ENCODE measurements around the gene C11orf86.

C11orf86 gene

DNA sequence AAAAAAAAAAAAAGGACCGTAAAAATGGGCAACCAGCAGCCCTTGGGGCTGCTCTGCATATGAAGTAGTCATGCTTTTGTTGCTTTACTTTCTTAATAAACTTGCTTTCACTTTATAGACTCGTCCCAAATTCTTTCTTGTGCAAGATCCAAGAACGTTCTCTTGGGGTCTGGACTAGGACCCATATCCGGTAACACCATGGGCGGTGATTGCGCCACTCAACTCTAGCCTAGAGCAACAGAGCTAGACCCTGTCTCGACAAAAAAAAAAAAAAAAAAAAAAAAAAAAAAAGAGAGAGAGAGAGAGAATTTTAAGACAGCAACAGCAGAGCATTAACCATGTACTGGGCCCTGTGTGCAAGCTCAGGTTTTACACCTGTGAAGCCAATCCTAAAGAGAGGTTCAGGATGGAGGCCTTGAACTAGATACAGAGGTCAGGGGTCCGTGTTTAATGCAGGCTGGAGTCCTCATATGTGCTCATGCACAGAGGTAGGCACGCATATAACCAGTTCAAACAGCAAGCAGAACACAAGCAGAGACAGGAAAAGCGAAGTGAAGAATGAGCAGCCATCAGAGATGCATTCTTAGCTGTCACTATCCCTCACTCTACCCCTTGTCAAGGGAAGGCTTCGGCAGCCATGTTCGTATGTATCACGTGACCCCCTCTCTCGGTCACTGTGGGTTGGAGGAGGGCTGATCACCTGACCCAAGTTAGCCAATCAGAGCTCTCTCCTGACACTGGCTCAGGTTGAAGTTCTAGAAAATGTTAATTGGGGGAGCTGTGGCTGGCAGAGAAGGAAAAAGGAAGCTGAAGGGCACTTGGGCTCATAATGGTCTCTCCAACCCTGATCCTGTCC lies 31.2 kb downstream of the C11orf86 start:
- Histone ChIP-seq H3K9me2 (replicated peaks; ENCODE audit: low read depth, low read length) (no peaks in the 10 kb centered on the region), H3K9ac (ENCODE audit: low read depth, low read length, poor library complexity, severe bottlenecking) (no peak overlapping the region), H3K4me2 (ENCODE audit: low read depth, low read length, poor library complexity, severe bottlenecking) (peak overlapping the region; percentile 51), H3F3A (ENCODE audit: low read depth) (no peaks in the 10 kb centered on the region), H4K20me1 (ENCODE audit: insufficient read depth, low read length, poor library complexity, severe bottlenecking) (no peaks in the 10 kb centered on the region), H3K4me3 (ENCODE audit: low read length, poor library complexity, severe bottlenecking) (peak overlapping the region; percentile 23), H3K9me3 (ENCODE audit: insufficient read depth, low read depth, low read length) (no peaks in the 10 kb centered on the region), H3K4me1 (ENCODE audit: insufficient read depth, low read length, poor library complexity, severe bottlenecking) (peaks cover 12% of the 10 kb centered on the region), H3K79me2 (ENCODE audit: insufficient read depth, low read length) (no peaks in the 10 kb centered on the region), H3K27me3 (ENCODE audit: insufficient read depth, low read length, poor library complexity, severe bottlenecking) (peaks cover 7% of the 10 kb centered on the region), H2AFZ (ENCODE audit: low read length) (peak overlapping the region; percentile 97), H3K36me3 (ENCODE audit: insufficient read depth, low read length) (no peaks in the 10 kb centered on the region)
- no peak for TF ChIP-seq EZH2phosphoT487 (IDR thresholded peaks at IDR 0.05; ENCODE audit: borderline replicate concordance)
- TF ChIP-seq, protein P1, sequence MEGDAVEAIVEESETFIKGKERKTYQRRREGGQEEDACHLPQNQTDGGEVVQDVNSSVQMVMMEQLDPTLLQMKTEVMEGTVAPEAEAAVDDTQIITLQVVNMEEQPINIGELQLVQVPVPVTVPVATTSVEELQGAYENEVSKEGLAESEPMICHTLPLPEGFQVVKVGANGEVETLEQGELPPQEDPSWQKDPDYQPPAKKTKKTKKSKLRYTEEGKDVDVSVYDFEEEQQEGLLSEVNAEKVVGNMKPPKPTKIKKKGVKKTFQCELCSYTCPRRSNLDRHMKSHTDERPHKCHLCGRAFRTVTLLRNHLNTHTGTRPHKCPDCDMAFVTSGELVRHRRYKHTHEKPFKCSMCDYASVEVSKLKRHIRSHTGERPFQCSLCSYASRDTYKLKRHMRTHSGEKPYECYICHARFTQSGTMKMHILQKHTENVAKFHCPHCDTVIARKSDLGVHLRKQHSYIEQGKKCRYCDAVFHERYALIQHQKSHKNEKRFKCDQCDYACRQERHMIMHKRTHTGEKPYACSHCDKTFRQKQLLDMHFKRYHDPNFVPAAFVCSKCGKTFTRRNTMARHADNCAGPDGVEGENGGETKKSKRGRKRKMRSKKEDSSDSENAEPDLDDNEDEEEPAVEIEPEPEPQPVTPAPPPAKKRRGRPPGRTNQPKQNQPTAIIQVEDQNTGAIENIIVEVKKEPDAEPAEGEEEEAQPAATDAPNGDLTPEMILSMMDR (conservative IDR thresholded peaks at IDR 0.05; ENCODE audit: low read length), result no peak

GRCh38 chr11:67007126-67007525 lies 32.0 kb downstream of the C11orf86 start:
- no peak for TF ChIP-seq EZH2phosphoT487 (IDR thresholded peaks at IDR 0.05; ENCODE audit: borderline replicate concordance)
- TF ChIP-seq, protein P1 (conservative IDR thresholded peaks at IDR 0.05; ENCODE audit: low read length), result no peak
- Histone ChIP-seq H3K79me2 (ENCODE audit: insufficient read depth, low read length) (no peaks in the 10 kb centered on the region), H3K4me2 (ENCODE audit: low read depth, low read length, poor library complexity, severe bottlenecking) (peak overlapping the region; percentile 51), H4K20me1 (ENCODE audit: insufficient read depth, low read length, poor library complexity, severe bottlenecking) (no peaks in the 10 kb centered on the region), H3K4me1 (ENCODE audit: insufficient read depth, low read length, poor library complexity, severe bottlenecking) (peaks cover 12% of the 10 kb centered on the region), H3K36me3 (ENCODE audit: insufficient read depth, low read length) (no peaks in the 10 kb centered on the region), H3K4me3 (ENCODE audit: low read length, poor library complexity, severe bottlenecking) (peak overlapping the region; percentile 23), H3K9me3 (ENCODE audit: insufficient read depth, low read depth, low read length) (no peaks in the 10 kb centered on the region), H3F3A (ENCODE audit: low read depth) (no peaks in the 10 kb centered on the region), H3K9me2 (replicated peaks; ENCODE audit: low read depth, low read length) (no peaks in the 10 kb centered on the region), H3K27me3 (ENCODE audit: insufficient read depth, low read length, poor library complexity, severe bottlenecking) (peaks cover 7% of the 10 kb centered on the region), H3K9ac (ENCODE audit: low read depth, low read length, poor library complexity, severe bottlenecking) (no peak overlapping the region), H2AFZ (ENCODE audit: low read length) (peak overlapping the region; percentile 97)

GRCh38 chr11:67010296-67010905 lies 35.3 kb downstream of the C11orf86 start:
- peaks cover 12% of the 10 kb centered on the region for H3K4me1 ChIP-seq (ENCODE audit: insufficient read depth, low read length, poor library complexity, severe bottlenecking)
- H3K4me2 ChIP-seq (ENCODE audit: low read depth, low read length, poor library complexity, severe bottlenecking), result no peak overlapping the region
- H3K9me3 ChIP-seq (ENCODE audit: insufficient read depth, low read depth, low read length), result no peaks in the 10 kb centered on the region
- no peaks in the 10 kb centered on the region for H3F3A ChIP-seq (ENCODE audit: low read depth)
- no peak overlapping the region for H2AFZ ChIP-seq (ENCODE audit: low read length)
- no peaks in the 10 kb centered on the region for H3K36me3 ChIP-seq (ENCODE audit: insufficient read depth, low read length)
- no peak overlapping the region for H3K9ac ChIP-seq (ENCODE audit: low read depth, low read length, poor library complexity, severe bottlenecking)
- H3K27me3 ChIP-seq (ENCODE audit: insufficient read depth, low read length, poor library complexity, severe bottlenecking), result no peaks in the 10 kb centered on the region
- H3K79me2 ChIP-seq (ENCODE audit: insufficient read depth, low read length), result no peaks in the 10 kb centered on the region
- TF ChIP-seq, protein P1 (conservative IDR thresholded peaks at IDR 0.05; ENCODE audit: low read length), result no peak
- H3K4me3 ChIP-seq (ENCODE audit: low read length, poor library complexity, severe bottlenecking), result no peak overlapping the region
- no peaks in the 10 kb centered on the region for H4K20me1 ChIP-seq (ENCODE audit: insufficient read depth, low read length, poor library complexity, severe bottlenecking)
- H3K9me2 ChIP-seq (replicated peaks; ENCODE audit: low read depth, low read length), result no peaks in the 10 kb centered on the region

Measured in Loucy (cell line).